GM21515 (cell line): Measurements from ENCODE around the gene MBD5.

Source experiments
- ATAC-seq: cut with Tn5 transposase; IDR thresholded peaks from one replicate; pipeline ENCODE4 v1.9.1; 2021; ENCODE audit not compliant: unreplicated experiment

MBD5 gene

DNA sequence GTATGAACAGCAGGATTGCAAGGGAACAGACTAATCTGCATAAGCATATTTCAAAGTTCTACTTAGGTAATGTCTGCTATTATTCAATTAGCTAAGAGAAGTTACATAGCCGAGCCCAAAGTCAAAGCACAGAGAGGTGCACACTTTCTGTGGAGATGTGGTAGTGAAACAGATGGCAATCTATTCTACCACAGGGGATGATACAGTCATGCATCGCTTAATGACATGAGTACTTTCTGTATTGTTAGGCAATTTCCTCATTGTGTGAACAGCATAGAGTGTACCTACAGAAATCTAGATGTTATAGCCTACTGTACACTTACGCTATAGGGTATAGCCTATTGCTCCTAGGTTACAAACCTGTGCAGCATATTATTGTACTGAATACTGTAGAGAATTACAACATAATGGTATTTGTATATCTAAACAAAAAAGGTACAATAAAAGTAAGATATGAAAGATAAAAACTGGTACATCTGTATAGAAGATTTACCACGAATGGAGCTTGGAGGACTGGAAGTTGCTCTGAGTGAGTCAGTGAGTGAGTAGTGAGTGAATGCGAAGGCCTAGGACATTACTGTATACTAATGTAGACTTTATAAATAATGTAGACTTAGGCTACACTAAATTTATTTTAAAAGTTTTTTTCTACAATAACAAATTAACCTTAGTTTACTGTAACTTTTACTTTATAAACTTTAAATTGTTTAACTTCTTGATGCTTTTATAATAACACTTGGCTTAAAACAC is 197.6 kb downstream of the MBD5 start:
- no peak for ATAC-seq

DNA sequence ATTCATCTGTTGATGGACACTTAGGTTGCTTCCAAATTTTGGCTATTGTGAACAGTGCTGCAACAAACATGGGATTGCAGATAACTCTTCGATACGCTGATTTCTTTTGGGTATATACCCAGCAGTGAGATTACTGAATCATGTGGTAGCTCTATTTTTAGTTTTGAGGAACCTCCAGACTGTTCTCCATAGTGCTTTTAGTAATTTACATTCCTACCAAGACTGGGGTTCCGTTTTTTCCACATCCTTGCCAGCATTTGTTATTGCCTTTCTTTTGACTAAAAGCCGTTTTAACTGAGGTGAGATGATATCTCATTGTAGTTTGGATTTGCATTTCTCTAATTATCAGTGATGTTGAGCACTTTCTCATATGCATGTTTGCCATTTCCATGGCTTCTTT is 200.3 kb downstream of the MBD5 start:
- no peak for ATAC-seq

DNA sequence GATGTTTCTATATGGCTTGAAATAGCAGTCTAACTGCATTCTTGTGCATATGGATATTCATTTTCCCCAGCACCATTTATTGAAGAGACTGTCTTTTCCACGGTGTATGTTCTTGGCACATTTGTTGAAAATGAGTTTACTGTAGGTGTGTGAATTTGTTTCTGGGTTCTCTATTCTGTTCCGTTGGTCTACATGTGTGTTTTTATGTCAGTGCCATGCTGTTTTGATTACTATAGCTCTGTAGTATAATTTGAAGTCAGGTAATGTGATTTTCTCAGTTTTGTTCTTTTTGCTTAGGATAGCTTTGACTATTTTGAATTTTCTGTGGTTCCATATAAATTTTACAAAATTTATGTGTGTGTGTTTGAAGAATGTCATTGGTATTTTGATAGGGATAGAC is 201.0 kb downstream of the MBD5 start:
- no peak for ATAC-seq

DNA sequence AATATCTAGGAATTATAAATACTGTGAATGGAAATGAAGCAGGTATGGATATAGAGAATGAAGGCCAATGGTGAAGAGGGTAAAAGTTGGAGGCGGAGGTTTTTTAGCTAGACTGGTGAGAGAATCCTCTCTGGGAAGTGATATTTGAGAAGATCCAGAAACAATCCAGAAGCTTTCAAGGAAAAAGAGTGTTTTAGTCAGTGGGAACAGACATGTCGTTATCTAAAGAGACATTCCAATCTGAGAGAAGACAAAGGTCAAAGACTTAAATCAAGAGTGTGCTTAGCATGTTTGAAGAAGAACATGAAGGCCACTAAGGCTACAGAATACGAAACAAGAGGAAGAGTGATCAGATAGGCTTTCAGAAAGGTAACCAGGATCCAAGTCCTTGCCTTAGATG is 211.0 kb downstream of the MBD5 start:
- no peak for ATAC-seq

DNA sequence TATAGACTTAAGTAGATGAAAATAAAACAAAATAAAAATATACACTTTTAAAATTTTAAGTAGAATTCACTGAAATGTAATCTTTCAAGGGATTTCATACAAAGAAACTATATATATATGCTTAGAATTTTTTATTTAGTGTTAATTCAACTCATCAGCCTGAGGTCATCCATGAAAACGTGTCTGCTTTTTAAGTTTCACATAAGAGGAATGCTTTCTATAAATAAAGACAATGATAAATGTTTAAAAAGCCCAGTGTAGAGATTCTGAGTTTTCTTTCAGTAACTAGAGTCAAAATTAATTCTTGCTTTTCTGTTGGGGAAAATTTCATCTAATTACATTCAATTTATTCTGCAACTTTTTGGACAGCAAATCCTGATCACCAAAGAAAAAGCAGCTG is 213.3 kb downstream of the MBD5 start:
- no peak for ATAC-seq

DNA sequence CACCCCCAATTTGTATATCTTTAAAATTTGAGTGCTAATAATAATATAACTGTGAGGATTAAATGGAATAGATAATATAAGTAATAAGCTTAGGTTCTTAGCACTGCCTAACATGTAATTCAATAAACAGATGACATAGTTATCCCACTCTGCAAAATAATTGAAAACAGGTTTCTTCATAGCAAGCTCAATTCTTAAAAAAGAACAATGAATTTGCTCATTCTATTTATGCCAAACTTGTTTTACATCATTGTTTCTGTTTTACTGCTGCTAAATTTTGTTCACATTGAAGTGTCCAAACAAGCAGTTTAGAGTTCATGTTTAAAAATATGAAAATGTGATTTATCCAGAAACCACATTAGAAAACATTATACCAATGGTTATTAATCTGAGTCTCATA is 217.0 kb downstream of the MBD5 start:
- ATAC-seq = no peak

DNA sequence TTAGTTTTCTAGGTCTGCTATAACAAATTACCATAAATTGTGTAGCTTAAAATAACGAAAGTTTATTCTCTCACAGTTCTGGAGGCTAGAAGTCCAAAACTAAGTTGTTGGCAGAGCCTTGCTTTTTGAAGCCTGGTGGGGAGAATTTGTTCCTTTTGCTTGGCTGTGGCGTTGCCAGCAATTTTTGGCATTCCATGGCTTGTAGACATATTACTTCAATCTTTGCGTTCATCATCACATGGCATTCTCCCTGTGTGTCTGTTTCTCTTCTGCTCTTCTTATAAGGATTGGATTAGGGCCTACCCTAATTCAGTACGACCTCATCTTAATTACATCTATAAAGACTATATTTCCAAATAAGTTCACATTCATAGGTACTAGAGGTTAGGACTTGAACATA is 217.7 kb downstream of the MBD5 start:
- no peak for ATAC-seq

DNA sequence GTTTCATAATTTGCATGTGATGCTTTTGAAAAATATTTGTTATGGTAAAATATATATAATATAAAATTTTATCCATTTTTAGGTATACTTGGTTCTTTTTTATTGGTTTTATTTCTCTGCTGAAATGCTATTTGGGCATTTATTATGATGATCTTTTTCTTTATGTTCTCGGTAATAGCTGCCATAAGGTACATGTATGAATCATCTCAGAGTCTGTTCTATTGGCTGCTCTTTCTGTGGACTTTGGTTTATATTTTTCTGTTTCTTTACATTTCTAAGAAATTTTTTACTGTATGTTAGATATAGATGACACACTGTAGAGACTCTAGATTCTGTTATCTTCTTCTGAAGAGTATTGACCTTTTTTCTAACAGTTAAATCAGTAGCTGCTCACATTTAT is 219.9 kb downstream of the MBD5 start:
- no peak for ATAC-seq

DNA sequence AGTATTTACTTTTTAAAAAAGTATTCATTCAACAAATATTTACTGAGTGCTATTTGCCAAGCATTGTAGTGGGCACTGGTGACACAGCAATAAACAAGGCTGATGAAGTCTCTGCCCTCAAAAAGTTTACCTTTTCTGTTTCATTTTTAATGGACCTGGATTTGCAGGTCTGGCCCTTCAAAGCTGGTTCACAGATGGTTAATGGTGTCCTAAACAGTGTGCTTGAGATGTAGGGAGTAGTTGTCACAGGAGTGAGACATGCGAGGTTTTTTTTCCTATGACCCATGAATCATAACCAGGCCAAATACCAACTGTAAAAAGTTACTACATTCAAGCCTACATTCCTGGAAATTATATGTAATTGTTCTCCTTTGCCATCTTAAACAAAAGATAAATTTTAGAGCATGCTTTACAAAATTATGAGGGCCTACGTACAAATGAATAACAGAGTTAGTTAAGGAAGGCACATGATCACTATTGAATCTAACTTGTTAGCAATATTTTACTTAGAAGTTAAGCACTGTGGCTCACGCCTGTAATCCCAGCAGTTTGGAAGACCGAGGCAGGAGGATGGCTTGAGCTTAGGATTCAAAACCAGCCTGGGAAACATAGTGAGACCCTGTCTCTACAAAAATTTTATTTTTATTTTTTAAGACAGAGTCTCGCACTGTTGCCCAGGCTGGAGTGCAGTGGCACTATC is 223.9 kb downstream of the MBD5 start:
- ATAC-seq = no peak

DNA sequence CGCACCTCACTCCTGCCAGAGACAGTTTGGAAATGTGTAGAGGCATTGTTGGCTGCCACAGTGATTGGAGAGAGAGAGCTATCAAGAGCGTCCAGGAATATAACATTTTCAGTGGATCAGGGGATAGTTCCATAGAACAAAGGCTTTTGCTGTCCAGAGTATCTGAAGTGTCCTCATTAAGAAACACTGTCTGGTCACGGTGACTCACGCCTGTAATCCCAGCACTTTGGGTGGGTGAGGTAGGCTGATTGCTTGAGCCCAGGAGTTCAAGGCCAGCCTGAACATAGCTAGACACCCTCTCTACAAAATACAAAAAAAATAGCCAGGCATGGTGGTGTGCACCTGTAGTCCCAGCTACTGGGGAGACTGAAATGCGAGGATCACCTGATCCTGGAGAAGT is 231.1 kb downstream of the MBD5 start:
- no peak for ATAC-seq

DNA sequence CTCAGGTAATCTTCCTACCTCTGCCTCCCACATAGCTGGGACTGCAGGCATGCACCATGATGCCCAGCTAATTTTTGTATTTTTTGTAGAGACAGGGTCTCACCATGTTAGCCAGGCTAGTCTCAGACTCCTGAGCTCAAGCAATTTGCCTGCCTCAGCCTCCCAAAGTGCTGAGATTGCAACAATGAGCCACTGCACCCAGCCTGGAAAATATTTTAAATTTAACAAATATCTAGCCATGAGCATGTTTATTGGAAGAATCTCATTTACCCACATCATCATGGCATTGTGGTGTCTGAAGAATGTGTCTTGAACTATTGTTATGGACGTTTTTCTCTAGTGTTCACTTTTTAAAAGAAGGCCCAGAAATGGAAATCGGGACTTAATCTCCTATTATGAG is 231.8 kb downstream of the MBD5 start:
- no peak for ATAC-seq

DNA sequence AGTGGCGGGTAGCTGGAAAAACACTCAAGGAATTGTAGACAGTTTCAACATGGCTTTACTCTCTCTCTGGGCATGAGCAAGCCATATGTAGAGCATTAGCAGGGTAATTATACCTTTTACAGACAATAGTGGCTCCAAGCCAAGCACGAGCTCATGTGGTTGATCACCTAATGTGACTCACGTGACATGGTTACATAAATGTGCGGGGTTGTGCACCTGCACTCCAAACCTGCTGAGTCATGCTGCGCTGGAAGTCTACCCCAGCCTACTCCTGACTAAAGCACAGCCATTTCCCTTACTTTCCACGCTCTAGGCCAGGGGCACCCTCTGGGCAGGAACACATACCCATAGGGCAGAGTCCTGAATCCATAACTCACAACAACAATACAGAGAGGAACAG is 232.8 kb downstream of the MBD5 start:
- ATAC-seq = no peak

DNA sequence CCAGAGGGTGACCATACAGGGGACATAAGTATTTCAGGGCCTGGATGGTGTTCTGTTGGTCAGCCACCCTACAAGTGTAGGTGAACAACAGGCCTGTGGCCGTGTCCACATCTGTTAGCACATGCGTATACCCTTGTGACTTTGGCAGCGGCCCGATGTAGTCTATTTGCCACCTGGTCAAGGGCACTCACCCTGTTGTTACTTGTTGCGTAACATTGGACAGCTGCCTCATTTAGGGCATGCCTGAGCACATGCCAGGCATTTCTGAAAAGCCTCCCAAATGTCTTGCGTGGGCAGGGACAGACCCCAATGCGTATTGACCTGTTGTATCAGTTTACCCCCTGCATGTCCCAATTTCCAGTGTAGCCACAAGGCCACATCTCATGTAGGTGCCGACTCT is 235.0 kb downstream of the MBD5 start:
- no peak for ATAC-seq

DNA sequence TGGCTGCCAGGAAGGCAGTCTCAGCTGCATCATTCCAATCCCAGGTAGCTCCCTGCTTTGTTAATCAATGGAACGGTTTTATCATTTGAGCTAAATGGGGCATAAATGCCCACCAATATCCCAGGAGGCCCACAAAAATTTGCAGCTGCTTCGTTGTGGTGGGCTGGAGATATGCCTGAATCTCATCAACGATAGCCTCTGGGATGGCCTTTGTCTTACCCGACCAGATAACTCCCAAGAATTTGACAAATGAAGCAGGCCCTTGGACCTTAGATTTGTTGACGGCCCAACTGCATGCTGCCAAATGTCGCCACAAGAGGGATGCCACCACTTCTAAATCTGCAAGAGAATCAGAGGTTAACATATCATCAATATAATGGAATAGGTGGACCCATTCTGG is 236.4 kb downstream of the MBD5 start:
- ATAC-seq = no peak

DNA sequence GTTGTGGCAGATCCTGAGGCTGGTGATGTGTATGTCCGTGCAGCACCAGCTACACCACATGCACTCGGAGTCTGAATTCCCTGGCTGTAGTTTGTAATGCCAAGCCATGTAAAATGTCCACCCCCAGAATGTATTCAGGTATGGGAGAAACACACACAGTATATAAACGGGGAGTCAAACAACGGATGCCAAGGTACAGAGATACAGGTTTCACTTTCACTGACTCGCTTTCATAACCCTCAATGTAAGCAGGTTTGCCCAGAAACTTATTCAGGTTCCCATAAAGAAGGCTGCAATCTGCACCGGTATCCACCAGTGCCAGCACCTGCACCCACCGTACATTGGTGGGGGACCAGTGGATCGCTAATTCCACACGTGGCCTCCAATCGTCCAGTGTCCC is 237.2 kb downstream of the MBD5 start:
- no peak for ATAC-seq

DNA sequence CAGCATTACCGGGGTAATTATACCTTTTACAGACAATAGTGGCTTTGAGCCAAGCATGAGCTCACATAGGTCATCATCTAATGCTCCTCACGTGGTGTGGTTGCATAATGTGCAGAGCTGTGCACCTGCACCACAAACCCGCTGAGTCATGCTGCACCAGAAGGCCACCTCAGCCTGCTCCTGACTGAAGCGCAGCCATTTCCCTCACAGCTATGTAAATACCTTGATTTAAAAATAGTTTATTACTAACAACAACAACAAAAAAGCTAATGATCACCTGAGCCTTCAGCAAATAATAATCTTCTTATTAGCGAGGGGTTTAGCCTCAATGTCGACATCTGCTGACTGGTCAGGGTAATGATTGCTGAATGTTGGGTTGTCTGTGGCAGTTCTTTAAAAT is 238.8 kb downstream of the MBD5 start:
- ATAC-seq = no peak

DNA sequence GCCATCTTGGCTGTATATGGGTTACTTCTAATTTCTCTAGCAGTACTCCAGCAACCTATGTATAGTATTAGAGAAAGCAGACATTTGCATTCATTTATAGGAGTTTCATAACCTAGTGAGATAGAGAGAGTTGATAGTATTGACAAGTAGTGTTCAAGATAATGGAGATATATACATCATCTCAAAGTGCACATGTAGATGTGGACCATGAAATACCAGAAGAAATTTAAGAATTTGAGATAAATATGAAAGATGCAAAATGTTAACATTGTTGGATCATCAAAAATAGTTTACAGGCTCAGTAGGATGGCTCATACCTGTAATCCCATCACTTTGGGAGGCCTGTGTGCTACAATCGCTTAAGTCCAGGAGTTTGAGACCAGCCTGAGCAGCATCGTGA is 243.0 kb downstream of the MBD5 start:
- no peak for ATAC-seq

DNA sequence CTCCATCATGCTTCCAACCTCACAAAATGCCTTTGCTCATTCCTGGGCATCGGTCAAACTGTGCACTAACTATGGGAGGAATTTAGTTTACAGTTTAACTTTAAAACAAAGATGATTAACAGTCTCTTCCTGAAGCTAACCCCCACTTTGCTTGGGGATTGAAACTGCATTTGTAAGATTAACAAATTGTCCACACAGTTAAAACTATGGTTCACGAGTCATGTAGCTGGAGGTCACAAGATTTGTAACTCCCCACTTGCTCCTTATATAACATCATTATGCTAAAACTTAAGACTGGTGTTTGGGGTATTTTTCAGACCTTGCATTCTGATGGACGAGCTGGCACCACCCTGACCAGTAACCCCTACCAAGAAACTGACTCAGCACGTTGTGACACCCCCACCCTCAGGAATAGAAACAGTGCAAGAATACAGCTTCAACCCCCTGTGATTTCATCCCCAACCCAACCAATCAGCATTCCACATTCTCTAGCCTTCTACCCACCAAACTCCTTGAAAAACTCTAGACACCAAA is 252.3 kb downstream of the MBD5 start:
- no peak for ATAC-seq

DNA sequence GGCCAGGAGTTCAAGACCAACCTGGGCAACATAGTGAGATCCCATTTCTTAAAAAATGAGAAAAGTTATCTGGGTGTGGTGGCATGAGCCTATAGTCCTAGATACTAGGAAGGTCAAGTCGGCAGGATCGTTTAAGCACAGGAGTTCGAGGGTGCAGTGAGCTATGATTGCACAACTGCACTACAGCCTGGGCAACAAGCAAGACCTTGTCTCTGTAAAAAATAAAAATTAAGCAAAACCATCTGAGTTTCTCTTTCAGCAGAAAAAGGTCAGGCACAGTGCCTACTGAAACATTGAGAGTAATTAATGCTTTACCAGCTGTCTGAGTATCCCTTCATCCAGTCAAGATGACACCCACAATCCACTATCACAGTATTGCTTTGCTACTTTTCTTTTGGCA is 258.3 kb downstream of the MBD5 start:
- ATAC-seq = no peak

DNA sequence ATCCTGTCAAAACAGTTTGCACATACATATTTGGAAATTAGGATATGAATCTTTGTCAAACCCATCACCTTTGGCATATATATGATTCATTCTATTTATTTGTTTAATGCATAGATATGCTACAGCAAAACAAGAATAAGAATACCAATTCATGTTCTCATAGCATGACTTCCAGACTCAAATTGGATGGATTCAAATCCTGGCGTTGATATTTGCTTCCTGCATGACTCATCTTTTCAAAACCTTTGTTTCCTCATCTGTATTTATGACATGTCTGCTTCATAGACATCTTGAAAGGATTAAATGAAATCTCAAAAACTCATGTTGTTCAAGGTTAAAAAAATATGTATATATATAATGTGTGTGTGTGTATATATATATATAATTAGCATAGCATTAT is 261.3 kb downstream of the MBD5 start:
- no peak for ATAC-seq

DNA sequence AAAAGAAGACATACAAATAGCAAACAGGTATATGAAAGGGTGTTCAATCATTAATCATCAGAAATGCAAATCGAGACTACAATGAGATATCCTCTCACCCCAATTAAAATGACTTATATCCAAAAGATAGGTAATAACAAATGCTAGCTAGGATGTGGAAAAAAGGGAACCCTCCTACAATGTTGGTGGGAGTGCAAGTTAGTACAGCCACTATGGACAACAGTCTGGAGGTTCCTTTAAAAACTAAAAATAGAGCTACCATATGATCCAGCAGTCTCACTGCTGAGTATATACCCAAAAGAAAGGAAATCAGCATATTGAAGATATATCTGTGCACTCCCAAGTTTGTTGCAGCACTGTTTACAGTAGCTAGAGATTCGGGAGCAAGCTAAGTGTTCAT is 271.5 kb downstream of the MBD5 start:
- no peak for ATAC-seq

DNA sequence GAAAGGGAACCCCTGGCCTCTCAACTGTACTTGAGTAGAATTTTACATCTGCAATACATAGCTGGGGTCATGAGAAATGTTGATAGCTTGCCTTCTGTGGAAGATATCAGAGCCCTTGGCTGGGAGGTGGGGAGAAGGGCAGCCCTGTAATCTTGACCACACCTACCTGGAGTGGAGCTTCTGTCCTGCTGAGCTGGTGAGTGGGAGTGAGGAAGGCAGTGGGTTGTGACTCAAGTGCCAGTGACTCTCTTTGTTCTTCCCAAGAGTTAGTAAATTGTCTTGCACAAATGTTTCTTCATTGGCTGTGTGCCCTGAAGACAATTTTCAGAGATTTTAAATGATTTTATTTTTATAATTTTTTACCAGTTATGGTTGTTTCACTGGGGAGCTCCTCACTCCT is 277.3 kb downstream of the MBD5 start:
- ATAC-seq = no peak

DNA sequence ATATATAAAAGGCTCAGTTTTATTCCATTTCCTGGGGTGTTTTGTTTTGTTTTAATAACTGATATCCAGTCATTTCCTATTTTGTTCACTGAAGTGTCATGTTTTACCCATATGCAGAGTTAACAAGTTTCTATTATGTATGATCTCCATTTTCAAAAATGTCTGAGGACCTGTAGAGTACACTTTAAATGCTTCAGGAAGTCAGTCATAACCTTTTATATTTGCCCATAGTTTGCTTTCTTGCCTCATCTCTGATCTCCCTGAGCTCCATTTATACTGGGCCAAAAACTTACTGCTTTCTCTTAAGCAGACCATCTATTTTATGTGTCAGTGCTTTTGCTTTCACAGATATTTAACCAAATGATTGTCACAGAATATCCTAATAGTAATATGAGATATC is 278.7 kb downstream of the MBD5 start:
- no peak for ATAC-seq
